NCI-H526 treated with DMSO at 0.1 percent for 48 hours (cell line): ENCODE data around the gene RAP1GAP.

Experiments used
- DNase-seq: peaks from one replicate; lab custom pipeline; 2025; lab: John Stamatoyannopoulos, UW

Gene RAP1GAP

DNA sequence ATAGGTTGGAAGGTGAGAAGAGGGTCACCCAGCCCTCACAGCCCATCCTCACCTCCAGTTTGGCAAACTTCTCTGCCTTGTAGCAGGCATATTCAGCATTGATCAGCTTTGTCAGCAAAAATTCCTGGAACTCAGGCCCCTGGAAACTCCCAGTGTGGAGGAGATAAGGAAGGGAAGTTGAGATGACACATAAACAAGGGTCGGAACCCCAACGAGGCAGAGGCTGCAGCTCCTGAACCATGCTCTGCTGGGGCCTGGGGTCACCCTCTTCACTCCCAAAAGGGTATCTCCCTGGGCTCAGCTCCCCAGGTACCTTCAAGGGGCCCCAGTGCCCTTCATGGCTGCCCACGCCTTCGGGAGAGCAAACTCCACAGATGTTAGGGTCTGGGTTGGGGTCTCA is 60.4 kb downstream of the RAP1GAP start:
- no peak for DNase-seq

DNA sequence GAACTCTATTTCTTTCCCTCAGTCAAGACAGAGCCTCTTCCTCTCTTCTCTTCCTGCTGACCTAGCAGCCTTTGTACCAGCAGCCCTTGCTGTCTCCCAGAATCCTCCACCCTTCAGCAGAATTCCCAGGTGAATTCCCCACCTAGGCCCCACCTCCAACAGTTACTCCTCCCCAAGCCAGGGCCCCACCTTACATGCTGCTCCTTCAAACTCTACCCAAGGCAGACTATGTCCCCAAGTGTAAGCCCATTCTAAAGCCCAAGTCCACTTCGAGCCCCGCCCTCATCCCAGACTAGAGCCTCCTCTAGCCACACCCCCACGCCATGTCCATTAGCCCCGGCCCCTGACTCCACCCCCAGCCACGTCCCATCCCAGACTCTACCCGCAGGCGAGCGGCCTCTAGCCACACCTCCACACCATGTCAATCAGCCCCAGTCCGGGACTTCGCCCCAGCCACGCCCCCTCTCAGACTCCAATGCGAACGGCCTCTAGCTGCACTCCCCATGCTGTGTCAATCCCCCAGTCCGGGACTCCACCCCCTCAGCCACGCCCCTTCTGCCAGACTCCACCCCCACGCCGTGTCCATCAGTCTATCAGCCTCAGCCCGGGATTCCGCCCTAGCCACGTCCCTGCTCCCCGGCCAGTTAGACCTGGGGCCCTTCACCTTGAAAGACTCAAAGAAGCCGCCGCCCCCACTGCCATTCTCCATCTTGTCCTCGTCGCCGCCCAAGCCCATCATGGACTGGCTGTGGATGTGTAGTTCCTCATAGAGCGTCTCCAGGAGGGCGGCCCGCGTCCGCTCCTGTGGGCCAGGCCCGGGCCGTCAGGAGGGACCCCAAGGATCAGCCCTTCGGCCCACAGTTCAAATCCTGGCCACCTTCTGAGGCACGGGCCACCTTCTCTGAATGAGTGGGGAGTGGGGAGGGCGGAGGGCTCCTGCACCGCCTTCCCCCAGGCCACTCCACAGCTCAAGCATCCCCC is 61.3 kb downstream of the RAP1GAP start:
- DNase-seq: peak; percentile 79

GRCh38 chr1:21605964-21606705 is 63.0 kb downstream of the RAP1GAP start:
- DNase-seq: no peak

- no peak for DNase-seq
These were observed 64.0 kb downstream of the RAP1GAP start for GRCh38 chr1:21605012-21605715.

DNA sequence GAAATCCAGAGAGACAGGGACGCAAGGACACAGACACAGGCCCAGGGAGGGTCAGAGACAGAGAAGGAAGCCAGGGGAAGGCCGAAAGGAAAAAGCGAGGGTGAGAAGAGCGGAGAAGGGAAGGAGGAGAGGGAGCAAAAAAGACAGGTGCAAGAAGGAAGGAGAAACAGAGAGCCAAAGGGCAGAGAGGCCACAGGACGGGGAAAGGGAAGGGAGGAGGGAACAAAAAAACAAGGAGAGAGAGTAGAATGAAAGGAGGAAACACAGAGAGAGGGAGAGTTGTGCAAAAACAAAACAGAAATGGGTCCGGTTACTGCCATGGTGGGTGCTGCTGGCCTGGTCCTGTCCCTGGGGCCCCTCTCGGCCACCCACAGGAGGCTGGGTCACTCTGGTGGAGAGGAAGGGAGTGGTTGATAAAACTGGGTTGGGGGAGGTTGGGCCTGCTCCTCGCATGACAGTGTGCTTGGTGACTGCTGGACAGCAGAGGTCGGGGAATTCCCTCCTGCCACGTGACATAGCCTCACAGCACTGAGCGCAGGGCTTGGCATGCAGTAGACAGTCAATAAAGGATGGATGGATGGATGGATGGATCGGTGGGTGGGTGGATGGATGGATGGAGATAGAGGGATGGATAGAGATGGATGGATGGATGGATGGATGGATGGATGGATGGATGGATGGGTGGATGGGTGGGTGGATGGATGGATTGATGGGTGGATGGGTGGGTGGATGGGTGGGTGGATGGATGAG is 64.8 kb downstream of the RAP1GAP start:
- no peak for DNase-seq

GRCh38 chr1:21603177-21604138 is 65.7 kb downstream of the RAP1GAP start:
- DNase-seq: no peak

- no peak for DNase-seq
These were observed 67.7 kb downstream of the RAP1GAP start for GRCh38 chr1:21601278-21602048.

- no peak for DNase-seq
These were observed 69.8 kb downstream of the RAP1GAP start for GRCh38 chr1:21599402-21599801.

- no peak for DNase-seq
These were observed 70.3 kb downstream of the RAP1GAP start for GRCh38 chr1:21598904-21599303.

DNA sequence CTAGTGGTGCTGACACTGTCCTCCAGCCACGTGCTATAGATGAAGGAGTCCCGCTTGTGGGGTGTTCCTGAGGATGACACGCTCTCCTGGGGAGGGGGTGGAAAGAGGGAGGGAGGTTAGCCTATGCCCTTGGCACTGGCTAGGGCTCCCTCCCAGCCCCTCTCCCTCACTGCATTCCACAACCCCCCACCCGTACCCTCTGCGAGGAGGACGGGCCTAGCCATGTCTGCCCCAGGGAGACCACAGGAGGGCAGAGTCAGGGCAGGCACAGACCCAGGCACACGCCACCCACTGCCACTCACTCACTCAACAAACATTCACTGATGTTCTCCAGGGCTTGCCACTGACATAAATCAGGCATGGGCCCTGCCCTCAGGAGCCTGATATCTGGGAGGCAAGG is 70.7 kb downstream of the RAP1GAP start:
- no peak for DNase-seq

DNA sequence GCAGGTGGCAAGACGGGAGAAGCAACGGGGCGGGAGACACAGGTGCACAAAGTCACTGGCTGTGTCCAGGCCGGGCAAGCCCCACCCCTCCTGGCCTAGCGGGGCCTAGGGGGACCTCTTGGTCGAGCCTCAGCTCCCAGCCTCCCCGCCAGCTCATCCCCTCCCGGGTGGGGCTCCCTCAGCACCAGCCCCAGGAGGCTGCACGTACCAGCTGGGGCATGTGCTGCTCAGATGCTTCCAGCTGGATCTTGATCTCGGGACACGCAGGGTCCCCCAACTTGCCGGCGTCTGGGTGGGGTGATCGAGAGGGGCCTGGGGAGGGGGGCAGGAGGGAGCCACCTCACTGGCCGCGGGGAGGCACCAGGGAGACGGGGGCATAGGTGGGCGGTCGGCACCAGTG is 71.4 kb downstream of the RAP1GAP start:
- DNase-seq: no peak

- DNase-seq: no peak
These were observed 72.5 kb downstream of the RAP1GAP start for GRCh38 chr1:21596628-21597027.

DNA sequence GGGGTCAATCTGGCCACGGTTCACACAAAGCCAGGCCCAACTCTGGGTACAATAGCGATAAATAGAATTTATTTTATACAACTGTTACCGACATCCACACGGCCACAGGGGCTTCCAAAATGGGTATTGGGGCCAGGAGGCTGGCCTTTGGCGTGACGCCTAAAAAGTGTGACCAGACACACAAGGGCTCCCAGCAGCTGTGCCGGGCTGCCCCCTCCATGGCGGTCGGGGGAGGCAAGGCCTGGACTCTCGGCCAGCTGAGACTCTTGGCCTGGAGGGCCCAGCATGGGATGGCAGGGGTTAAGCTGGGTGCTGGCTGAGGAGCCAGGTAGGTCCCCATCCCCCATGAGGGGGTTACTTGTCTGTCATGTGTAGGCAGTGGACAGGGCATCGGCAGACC is 73.0 kb downstream of the RAP1GAP start:
- no peak for DNase-seq

DNA sequence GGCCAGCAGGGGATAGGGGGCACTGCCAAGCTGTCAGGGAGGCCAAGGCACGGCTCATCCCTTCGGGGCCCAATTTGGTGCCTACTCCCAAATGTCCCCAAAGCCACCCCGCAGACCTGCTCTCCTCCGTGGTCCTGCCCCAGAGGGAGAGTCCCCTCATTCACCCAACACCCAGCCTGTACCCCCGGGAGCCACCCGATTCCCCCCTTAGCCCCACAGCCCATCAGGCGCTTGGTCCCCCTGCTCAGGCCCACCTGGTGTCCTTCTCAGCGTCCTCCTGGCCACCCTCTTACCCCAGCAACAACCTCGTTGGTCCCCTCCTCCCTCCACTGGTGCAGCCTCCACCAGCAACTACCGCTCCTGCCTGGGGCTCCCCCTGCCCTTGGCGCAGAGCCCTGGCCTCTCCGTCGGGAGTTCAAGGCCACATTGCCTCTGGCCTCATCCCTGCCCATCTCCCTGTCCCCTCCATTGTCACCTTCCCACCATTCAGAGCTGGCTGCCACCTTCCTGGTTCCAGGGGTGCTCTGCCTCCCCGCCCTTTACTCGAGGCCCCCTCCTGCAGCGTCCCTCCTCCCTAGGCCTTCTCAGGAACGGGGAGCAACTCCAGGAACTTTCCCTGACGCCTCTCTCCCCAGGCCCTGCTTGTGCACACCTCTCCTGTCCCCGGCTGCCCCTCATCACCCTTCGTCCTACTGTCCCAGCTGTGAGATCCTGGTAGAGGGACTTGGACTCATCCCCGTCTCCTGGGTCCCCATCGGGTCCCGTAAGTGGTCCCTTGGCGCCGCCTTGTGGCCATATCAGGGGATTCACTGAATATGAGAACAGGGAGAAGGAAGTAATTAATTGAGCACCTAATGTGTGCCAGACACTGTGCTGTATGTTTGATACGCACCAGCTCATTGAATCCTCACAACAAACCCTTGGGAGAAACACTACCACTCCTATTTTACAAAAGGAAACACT is 73.9 kb downstream of the RAP1GAP start:
- DNase-seq: no peak

- no peak for DNase-seq
These were observed 74.7 kb downstream of the RAP1GAP start for GRCh38 chr1:21594501-21594900.

- DNase-seq: no peak
These were observed 75.9 kb downstream of the RAP1GAP start for GRCh38 chr1:21593231-21593630.

GRCh38 chr1:21592086-21592865 is 76.9 kb downstream of the RAP1GAP start:
- no peak for DNase-seq

GRCh38 chr1:21590934-21591333 is 78.2 kb downstream of the RAP1GAP start:
- DNase-seq: no peak
